RPMI7951 (cell line): ENCODE data around the gene NCKIPSD. TPM values are rescaled to one million over a fixed set of nuclear protein-coding genes. Genes with fewer than 3 reads are reported as not detected.

Experiments
- DNase-seq: peaks from one replicate; pipeline ENCODE4 v3.0.0-alpha.2; 2012; ENCODE audit warnings: low read depth
- total RNA-seq: library from RNA; depleted of rRNA; stranded (reverse); fragments of >200 nt; shearing (Covaris generic); gene quantifications from 2 replicates; pipeline ENCODE4 v1.2.3, GENCODE V29; 2014

NCKIPSD gene
- total RNA-seq, 1 experiment from 2014 or later = 29.6 TPM

GRCh38 chr3:48647714-48648113, 38.0 kb downstream of the NCKIPSD start:
- no peak for DNase-seq

- DNase-seq = no peak
Observed at GRCh38 chr3:48644898-48645760, 40.6 kb downstream of the NCKIPSD start.

GRCh38 chr3:48642605-48643004, 43.1 kb downstream of the NCKIPSD start:
- DNase-seq = no peak

GRCh38 chr3:48641396-48641795, 44.3 kb downstream of the NCKIPSD start:
- no peak for DNase-seq

- no peak for DNase-seq
Observed at GRCh38 chr3:48639944-48640606, 45.6 kb downstream of the NCKIPSD start.

GRCh38 chr3:48637305-48637704, 48.4 kb downstream of the NCKIPSD start:
- DNase-seq = no peak

GRCh38 chr3:48636149-48636655, 49.5 kb downstream of the NCKIPSD start:
- peak; percentile 17 for DNase-seq

GRCh38 chr3:48635222-48636021, 50.3 kb downstream of the NCKIPSD start, which contains the start of gene SLC26A6:
TSS of gene SLC26A6 (minus strand) at chr3:48635461. CDS start at chr3:48635393, 68 bp downstream.
- peak; percentile 97 for DNase-seq

- peak; percentile 76 for DNase-seq
Observed at GRCh38 chr3:48634661-48635221, 51.0 kb downstream of the NCKIPSD start.

- DNase-seq = no peak
Observed at GRCh38 chr3:48633743-48634142, 52.0 kb downstream of the NCKIPSD start.

GRCh38 chr3:48633256-48633655, 52.5 kb downstream of the NCKIPSD start:
- no peak for DNase-seq

GRCh38 chr3:48631516-48632448, 53.9 kb downstream of the NCKIPSD start:
- no peak for DNase-seq

GRCh38 chr3:48630833-48631232, 54.9 kb downstream of the NCKIPSD start:
- no peak for DNase-seq

GRCh38 chr3:48630407-48630806, 55.3 kb downstream of the NCKIPSD start:
- DNase-seq = no peak

GRCh38 chr3:48629894-48630293, 55.8 kb downstream of the NCKIPSD start:
- DNase-seq = no peak

- DNase-seq = no peak
Observed at GRCh38 chr3:48628277-48629017, 57.3 kb downstream of the NCKIPSD start.

GRCh38 chr3:48625600-48625999, 60.1 kb downstream of the NCKIPSD start:
- DNase-seq = no peak

GRCh38 chr3:48624767-48625166, 60.9 kb downstream of the NCKIPSD start:
- DNase-seq = no peak

GRCh38 chr3:48623851-48624547, 61.7 kb downstream of the NCKIPSD start:
- no peak for DNase-seq
